Amniotic stem cell (primary cell): Measurements from ENCODE around the gene MRPL49.

Experiments
- DNase-seq: peaks from one replicate; lab custom pipeline; 2025; lab: John Stamatoyannopoulos, UW

The MRPL49 gene

DNA sequence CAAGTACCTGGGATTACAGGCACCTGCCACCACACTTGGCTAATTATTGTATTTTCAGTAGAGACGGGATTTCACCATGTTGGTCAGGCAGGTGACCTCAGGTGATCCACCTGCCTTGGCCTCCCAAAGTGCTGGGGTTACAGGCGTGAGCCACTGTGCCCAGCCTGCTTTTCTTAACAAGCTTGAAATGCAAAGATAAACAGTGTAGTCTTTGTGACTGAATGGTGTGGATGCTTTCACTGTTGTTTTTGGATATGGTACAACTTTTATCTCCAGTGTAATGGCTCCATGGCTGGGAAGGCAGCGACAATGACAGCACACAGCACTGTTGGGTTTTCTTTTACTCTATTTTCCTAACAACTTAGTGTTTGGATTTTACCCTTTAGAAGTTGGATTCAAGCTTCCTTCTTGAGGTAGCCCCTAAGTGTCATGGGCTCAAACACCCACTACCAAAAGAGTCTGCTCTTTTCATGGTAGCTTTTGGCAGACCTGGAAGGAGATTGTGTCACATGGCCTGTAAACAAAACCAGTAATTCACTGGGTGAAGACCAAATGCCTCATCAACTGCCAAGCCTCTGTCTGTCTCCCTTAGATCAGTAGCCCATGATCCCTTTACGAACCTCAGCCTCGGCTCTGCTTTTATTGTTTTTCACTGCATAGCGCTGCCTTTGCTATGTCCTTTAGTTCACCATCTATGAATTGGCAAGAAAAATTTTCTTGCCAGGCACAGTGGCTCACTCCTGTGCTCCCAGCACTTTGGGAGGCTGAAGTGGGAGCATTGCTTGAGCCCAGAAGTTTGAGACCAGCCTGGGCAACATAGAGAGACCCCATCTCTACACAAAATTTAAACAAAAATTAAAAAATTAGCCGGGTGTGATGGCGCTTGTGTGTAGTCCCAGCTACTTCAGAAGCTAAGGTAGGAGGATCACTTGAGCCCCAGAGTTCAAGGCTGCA, 19.7 kb upstream of the MRPL49 start:
- DNase-seq = no peak

DNA sequence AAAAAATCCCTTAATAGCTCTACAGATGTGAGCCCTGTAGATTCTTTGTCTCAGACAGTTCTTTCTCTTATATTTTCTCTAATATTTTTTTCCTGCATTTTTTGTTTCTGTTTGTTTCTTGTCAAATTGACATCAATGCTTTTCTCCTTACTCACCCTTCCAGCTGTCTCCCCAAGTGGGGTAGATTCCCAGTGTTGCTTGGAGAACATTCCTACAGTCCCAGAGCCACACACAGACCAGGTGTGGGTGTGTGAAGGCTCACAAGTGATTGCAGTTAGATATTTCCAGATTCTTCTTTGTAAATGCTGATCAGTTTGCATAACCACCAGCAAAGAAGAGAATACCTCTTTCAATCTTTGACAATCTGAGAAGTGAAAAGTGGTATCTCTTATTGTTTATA, 18.6 kb upstream of the MRPL49 start:
- DNase-seq = no peak

DNA sequence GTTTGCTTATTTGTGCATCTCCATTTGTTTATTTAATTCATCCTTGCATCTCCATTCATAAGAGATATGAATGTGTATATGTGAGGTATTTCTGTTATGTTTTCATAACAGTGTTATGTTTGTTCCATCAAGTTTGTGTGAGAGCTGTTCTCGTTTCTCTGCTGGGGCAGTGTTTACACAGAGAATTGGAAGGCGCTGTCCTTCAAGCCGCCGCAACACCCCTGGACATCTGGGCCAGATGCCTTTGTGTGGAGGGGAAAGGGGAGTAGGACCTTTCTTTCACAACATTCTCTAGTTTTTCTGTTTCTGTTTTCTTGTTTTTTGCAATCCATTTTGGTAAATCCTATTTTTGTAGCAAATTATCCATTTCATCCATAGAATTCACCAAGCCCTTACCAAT, 17.5 kb upstream of the MRPL49 start:
- no peak for DNase-seq

DNA sequence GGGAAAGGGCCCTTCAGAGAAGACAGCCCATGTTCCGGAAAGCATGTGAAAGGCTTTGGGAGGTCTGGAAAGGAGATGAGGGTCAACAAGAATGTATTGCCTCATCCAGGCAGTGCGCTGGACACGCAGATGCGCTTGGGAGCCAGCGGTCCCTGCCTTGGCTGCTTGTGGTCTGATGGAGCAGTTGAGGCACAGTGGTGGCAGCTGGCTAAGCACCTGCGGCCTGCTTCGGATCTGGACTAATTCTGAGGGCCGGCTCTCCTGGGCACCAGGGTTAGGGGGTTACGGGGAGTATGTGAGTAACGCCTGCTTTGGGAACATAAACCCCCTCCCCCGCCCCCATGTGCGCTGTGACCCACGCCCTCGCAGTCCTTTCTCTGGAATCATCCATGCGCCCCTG, 15.0 kb upstream of the MRPL49 start:
- no peak for DNase-seq

DNA sequence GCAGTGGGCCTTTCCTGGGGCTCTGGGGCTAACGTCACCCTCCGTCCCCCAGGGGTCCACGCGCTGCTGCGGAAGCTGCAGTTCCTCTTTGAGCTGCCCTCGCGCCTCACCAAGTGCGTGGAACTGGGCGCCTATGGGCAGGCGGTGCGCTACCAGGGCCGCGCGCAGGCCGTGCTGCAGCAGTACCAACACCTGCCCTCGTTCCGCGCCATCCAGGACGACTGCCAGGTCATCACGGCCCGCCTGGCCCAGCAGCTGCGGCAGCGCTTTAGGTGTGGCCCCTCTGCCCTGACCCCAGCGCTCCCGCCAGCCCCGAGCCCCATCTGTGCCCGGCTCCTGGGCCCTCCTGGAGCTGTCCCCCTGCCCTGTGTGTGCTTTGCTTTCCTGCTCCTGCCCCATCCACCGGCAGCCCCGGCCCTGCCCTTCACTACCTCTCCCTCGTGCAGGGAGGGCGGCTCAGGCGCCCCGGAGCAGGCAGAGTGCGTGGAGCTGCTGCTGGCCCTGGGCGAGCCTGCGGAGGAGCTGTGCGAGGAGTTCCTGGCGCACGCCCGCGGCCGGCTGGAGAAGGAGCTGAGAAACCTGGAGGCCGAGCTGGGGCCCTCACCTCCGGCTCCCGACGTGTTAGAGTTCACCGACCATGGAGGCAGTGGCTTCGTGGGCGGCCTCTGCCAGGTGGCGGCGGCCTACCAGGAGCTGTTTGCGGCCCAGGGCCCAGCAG, 14.2 kb upstream of the MRPL49 start:
- DNase-seq = no peak

DNA sequence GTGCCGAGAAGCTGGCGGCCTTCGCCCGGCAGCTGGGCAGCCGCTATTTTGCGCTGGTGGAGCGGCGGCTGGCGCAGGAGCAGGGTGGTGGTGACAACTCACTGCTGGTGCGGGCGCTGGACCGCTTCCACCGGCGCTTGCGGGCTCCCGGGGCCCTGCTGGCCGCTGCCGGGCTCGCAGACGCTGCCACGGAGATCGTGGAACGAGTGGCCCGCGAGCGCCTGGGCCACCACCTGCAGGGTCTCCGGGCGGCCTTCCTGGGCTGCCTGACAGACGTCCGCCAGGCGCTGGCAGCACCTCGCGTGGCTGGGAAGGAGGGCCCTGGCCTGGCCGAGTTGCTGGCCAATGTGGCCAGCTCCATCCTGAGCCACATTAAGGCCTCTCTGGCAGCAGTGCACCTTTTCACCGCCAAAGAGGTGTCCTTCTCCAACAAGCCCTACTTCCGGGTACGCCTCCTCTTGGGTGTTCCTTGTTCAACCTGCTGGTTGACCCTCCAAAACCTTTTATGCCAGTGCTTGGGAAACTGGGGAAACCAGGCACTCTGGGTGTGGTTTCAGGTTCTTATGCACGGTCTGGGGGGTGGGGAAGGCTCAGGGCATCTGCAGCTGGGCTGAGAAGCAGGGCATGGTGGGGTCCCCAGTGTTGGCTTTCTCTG, 13.5 kb upstream of the MRPL49 start:
- no peak for DNase-seq

DNA sequence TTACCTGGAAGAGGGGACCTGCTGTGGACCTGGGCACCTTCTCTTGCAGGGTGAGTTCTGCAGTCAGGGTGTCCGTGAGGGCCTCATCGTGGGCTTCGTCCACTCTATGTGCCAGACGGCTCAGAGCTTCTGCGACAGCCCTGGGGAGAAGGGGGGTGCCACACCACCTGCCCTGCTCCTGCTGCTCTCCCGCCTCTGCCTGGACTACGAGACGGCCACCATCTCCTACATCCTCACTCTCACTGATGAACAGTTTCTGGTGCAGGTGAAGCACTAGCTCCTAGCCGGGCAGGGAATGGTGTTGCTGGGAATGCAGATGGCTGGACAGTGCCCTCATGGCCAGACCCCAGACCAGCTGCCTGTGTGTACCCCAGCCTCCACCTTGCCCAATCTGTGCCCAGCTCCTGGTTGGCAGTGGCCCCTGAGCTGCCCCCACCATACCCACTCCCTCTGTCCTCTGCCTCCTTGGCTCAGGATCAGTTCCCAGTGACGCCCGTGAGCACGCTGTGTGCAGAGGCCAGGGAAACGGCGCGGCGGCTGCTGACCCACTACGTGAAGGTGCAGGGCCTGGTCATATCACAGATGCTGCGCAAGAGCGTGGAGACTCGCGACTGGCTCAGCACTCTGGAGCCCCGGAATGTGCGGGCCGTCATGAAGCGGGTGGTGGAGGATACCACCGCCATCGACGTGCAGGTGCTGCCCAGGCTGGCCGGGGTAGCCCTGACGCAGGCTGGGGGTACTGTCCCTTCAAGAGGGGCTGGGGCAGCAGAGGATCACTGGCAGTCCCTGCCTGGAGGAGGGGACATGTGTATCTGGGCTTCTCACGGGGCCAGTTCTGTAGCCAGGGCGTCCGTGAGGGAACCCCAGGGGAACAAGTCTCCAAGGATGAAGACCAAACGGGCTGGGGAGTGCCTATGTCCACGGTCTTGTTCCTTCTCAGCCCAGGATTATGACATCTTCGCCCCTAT, 12.6 kb upstream of the MRPL49 start:
- no peak for DNase-seq

DNA sequence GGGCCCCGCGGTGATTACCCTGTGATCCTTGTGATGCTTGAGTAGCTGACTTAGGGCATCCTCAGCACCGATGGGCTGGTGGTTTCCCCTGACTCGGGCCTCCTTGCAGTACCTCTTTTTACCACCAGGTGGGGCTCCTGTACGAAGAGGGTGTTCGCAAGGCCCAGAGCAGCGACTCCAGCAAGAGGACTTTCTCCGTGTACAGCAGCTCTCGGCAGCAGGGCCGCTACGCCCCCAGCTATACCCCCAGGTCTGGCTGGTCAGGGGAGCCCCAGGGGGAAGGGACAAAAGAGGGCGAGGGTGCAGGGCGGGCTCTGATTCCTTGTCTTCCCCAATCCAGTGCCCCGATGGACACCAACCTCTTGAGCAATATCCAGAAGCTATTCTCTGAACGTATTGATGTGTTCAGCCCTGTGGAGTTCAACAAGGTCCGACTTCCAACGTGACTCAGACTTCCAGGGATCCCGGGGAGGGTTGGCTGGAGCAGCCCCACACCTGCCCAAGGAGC, 11.7 kb upstream of the MRPL49 start:
- DNase-seq = peak; percentile 55

DNA sequence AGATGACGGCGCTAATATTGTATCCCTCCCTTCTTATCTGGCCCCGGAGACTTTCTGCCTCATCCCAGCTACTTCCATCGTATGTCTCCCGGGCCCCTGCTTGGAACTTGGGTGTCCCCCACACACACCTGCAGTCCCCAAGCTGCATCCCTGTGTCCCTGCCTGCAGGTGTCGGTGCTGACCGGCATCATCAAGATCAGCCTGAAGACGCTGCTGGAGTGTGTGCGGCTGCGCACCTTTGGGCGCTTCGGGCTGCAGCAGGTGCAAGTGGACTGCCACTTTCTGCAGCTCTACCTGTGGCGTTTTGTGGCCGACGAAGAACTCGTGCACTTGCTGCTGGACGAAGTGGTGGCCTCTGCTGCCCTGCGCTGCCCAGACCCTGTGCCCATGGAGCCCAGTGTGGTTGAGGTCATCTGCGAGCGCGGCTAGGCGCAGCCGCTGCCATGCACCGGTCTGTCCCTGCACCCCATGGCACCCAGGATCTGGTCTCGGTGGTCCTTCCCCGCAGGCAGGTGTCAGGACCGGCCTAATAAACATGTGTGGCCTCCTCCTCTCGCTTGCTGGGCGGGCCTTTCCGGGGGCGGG, 10.9 kb upstream of the MRPL49 start:
- DNase-seq = no peak

DNA sequence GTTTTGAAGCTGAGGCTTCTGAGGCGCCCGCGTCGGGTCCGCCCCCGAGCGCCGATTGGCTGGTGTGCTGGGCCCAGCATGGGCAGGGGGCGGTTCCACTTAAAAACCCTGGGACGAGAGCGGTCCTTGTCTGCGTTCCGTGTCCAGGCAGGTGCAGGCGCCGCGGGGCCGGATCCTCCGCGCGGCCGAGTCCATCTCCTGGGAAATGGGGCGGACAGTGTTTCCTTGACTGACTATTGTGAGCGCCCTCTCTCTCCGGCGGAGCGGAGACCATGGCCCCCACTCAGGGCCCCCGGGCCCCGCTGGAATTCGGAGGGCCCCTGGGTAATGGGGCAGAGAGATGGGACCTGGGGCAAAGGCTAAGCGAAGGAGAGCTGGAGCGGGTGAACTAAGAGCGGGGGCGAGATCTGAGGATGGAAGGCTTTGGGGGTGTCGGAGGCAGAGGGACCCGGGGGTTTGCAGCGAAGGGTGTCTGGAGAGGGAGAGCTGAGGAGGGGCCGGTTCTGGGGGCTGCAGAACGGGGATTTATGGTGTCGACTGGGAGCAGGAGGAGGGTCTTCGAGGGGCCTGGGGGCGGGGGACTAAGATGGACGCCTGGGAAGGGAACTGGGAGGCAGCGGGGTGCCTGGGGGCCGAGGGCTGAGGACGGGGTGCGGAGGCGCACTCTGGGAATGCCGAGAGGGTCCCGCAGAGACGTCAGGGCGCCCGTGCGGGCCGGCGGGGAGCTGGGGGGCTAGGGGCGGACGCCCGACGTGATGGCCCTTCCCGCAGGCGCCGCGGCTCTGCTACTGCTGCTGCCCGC, 10.2 kb upstream of the MRPL49 start, which contains the start of gene TM7SF2:
Gene TM7SF2, plus strand, starts transcription at position 129 of the 802 bp plus-strand sequence. Its CDS starts 144 bp downstream, at position 273.
- peak; percentile 70 for DNase-seq

DNA sequence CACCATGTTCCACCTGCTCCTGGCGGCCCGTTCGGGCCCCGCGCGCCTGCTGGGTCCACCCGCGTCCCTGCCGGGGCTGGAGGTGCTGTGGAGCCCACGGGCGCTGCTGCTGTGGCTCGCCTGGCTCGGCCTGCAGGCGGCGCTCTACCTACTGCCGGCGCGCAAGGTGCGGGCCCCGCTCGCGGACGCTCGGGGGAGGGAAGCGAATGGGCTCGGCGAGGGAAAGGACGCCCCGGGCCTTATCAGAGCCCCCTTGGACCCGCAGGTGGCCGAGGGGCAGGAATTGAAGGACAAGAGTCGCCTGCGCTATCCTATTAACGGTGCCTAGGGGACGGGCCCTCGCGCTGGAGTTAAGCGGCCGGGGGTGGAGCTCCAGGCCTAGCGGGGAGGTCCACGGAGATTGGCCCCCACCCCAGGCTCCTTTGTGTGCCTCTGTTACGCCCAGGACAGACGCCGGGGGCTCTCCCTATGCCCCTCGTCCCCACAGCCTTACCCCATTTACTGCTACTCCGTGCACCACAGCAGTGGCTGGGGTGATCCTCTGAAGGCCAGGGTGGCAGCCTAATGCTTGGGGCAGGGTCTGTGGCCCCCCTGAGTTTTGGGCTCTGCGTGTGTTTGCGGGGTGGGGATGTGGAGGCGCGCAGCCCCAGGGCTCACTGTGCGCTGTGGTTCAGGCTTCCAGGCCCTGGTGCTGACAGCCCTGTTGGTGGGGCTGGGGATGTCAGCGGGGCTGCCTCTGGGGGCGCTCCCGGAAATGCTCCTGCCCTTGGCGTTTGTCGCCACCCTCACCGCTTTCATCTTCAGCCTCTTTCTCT, 9.4 kb upstream of the MRPL49 start:
- DNase-seq = no peak

DNA sequence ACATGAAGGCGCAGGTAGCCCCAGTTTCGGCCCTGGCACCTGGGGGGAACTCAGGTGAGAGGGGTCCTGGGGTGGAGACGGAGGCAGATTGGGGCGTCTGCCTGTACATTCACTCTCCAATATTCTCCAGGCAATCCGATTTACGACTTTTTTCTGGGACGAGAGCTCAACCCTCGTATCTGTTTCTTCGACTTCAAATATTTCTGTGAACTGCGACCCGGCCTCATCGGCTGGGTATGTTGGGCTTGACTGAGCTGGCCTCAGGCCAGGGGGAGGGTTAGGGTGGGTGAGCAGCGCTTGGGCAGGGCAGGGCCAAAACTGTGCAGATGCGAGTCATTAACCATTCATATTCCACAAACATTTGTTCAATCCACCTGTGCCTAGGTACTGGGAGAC, 8.8 kb upstream of the MRPL49 start:
- no peak for DNase-seq

DNA sequence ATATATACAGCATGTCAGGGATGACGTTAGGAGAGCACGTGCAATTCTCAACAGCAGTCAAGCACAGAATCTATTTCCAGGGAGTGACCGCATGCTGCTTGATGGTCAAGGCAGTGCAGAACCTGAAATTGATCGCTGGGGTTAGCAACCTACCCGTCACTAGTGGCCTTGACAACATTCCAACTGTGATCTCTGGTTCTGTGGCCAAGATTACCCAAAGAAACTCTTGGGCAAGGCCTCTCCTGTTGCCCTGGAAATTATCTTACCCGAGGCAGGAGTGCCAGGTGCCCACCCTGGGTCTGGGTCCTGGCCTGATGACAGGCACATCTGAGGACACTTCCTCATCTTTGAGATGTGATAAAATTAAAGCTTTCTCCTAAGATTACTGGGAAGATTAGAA, 8.3 kb upstream of the MRPL49 start:
- DNase-seq = no peak

DNA sequence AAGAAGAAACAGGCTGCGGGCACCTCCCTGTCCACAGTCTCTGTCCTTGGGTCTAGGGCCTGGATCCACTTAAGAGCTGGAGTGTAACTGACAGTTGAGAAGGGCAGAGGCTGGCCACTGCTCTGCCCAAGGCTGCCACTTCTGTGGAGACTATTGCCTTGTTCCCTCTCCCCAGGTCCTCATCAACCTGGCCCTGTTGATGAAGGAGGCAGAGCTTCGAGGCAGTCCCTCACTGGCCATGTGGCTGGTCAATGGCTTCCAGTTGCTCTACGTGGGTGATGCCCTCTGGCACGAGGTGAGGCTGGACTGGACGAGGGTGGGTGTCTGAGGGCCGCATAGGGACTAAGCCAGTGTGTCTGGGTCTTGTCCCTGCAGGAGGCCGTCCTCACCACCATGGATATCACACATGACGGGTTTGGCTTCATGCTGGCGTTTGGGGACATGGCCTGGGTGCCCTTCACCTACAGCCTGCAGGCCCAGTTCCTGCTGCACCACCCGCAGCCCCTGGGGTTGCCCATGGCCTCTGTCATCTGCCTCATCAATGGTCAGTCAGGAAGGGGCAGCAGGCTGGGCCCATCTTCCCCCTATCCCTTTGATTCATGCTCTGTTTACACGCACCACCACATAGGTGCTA, 7.5 kb upstream of the MRPL49 start:
- no peak for DNase-seq

DNA sequence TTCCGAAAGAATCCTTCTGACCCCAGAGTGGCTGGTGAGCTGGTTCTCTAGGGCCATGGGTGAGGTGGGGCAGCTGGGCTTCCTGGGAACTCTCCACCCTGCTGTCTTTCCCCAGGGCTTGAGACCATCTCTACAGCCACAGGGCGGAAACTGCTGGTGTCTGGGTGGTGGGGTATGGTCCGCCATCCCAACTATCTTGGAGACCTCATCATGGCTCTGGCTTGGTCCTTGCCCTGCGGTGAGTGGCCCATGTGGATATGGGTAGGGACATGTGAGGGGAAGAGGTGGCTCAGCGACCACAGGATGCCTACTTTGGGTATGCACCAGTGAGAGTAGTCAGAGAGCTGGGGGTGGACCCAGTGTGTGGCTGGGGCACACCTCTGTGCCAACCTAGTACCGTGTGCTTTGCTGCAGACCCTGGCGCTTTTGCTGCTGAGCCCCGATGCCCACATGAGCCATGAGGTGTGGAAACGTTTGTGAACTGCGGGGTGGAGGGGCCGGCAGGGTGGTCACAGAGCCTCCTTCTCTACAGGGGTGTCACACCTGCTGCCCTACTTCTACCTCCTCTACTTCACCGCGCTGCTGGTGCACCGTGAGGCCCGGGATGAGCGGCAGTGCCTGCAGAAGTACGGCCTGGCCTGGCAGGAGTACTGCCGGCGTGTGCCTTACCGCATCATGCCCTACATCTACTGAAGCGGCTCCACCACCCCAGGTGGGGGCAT, 6.6 kb upstream of the MRPL49 start:
- no peak for DNase-seq

DNA sequence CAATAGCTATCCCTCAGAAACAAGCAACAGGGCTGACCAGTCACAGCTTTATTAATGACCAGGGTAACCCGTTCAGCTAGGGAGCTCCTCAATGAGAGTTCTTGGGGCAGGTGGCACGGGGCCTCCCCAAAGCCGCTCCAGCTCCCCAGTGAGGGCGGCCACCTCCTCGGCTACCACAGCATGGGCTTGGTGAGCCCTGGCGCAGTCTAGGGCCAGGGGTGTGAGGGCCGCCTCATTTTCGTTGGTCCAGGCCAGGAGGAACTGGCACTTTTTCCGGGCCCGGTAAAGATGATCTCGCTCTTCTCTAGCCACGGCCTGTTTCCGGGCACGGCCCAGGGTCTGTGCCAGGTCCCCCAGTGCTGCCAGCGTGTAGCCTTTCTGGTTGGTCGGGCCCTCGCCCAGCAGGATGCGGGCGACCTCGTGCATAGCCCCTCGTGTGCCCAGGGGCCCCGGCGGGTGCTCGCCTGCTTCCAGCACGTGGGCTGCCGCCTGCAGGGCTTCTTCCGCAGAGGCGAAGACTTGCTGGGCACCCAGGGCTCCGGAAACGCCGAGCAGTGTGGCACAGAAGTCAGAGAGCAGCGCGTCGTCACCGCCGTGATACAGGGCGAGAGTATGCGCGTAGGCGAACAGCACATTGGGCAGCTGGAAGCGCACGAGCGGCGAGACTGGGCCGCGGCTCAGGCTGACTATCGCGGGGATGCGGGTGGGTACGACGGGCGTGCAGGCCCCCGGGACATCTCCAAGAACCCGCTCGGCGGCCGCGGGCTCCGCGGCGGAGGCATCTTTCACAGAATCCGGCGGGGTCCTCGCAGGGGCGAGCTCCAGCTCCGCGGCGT, 5.5 kb upstream of the MRPL49 start:
- DNase-seq = no peak
